Endothelial cell (in vitro differentiated cells): Measurements from ENCODE around the gene CACNG4. TPM values are rescaled to one million over a fixed set of nuclear protein-coding genes. Genes with fewer than 3 reads are reported as not detected.
A peak's percentile ranks its signal among the peaks of the same experiment; 100 is the strongest.

ENCODE experiments used
- DNase-seq: peaks from one replicate; pipeline ENCODE4 v3.0.0; 2021; ENCODE audit warnings: low spot score
- H3K27ac Mint-ChIP-seq: one replicate; pipeline ENCODE4 v1.8.0; 2021; ENCODE audit warnings: mixed read lengths, inconsistent platforms; ENCODE audit not compliant: unreplicated experiment
- H3K27me3 Mint-ChIP-seq: one replicate; pipeline ENCODE4 v1.8.0; 2021; ENCODE audit warnings: mild to moderate bottlenecking, moderate library complexity, mixed read lengths, inconsistent platforms; ENCODE audit not compliant: unreplicated experiment
- H3K36me3 Mint-ChIP-seq: one replicate; pipeline ENCODE4 v1.8.0; 2021; ENCODE audit warnings: mild to moderate bottlenecking, low read depth, mixed read lengths, inconsistent platforms; ENCODE audit not compliant: unreplicated experiment
- H3K4me1 Mint-ChIP-seq: one replicate; pipeline ENCODE4 v1.8.0; 2021; ENCODE audit warnings: mild to moderate bottlenecking, mixed read lengths, inconsistent platforms; ENCODE audit not compliant: unreplicated experiment
- H3K4me3 Mint-ChIP-seq: one replicate; pipeline ENCODE4 v1.8.0; 2021; ENCODE audit warnings: mild to moderate bottlenecking, mixed read lengths, inconsistent platforms; ENCODE audit not compliant: unreplicated experiment
- H3K9me3 Mint-ChIP-seq: one replicate; pipeline ENCODE4 v1.8.0; 2021; ENCODE audit warnings: mixed read lengths, inconsistent platforms; ENCODE audit not compliant: unreplicated experiment
- CTCF ChIP-seq: fragments of 200-600 bp; sonication (generic); IDR thresholded peaks from one replicate; pipeline ENCODE4 v1.5.0; 2021; ENCODE audit warnings: antibody characterized with exemption; ENCODE audit not compliant: unreplicated experiment
- long read RNA-seq: library from polyadenylated mRNA; unstranded; transcript quantifications from one replicate; pipeline ENCODE4 v2.0.0, GENCODE V29; 2020; ENCODE audit not compliant: unreplicated experiment
- total RNA-seq: library from RNA; stranded (reverse); fragmentation: NEBNext Ultra II Directional; extraction: Animal tissue kit (Norgen Biotek cat#: 25700); gene quantifications from one replicate; pipeline ENCODE4 v1.2.1, GENCODE V29; 2021; ENCODE audit not compliant: unreplicated experiment

Gene CACNG4
- total RNA-seq: 0.33 TPM
- long read RNA-seq: 0 reads

GRCh38 chr17:66963909-66964771 lies at the start of gene CACNG4:
Gene CACNG4, plus strand, starts transcription at chr17:66964707. Its CDS starts 205 bp downstream, at chr17:66964912.
- no peak within 1 kb of the TSS for H3K27ac Mint-ChIP-seq
- DNase-seq: no peak
- peaks cover 24% of the 10 kb centered on the region for H3K27me3 Mint-ChIP-seq
- no peaks in the 10 kb centered on the region for H3K36me3 Mint-ChIP-seq
- H3K9me3 Mint-ChIP-seq: no peaks in the 10 kb centered on the region
- no peak for TF ChIP-seq CTCF
- peaks cover 9% of the 10 kb centered on the region for H3K4me1 Mint-ChIP-seq
- peak within 1 kb of the TSS; percentile 67 for H3K4me3 Mint-ChIP-seq

- no peak overlapping the region for H3K27ac Mint-ChIP-seq
- no peaks in the 10 kb centered on the region for H3K9me3 Mint-ChIP-seq
- no peaks in the 10 kb centered on the region for H3K4me1 Mint-ChIP-seq
- H3K36me3 Mint-ChIP-seq: no peaks in the 10 kb centered on the region
- no peak overlapping the region for H3K4me3 Mint-ChIP-seq
- no peak for TF ChIP-seq CTCF
- DNase-seq: no peak
- H3K27me3 Mint-ChIP-seq: peaks cover 11% of the 10 kb centered on the region
These were observed 49.3 kb upstream of the CACNG4 start for GRCh38 chr17:66915204-66915611.

GRCh38 chr17:66915792-66916191 lies 48.7 kb upstream of the CACNG4 start:
- TF ChIP-seq CTCF: no peak
- Mint-ChIP-seq H3K4me1 (no peaks in the 10 kb centered on the region), H3K4me3 (no peak overlapping the region), H3K27ac (no peak overlapping the region), H3K27me3 (peaks cover 11% of the 10 kb centered on the region), H3K9me3 (no peaks in the 10 kb centered on the region), H3K36me3 (no peaks in the 10 kb centered on the region)
- DNase-seq: no peak

GRCh38 chr17:66916946-66917345 lies 47.6 kb upstream of the CACNG4 start:
- no peaks in the 10 kb centered on the region for H3K36me3 Mint-ChIP-seq
- DNase-seq: no peak

More at GRCh38 chr17:66916946-66917345, 47.6 kb upstream of the CACNG4 start:
- Mint-ChIP-seq H3K27ac (no peak overlapping the region), H3K4me3 (no peak overlapping the region), H3K4me1 (no peaks in the 10 kb centered on the region), H3K9me3 (no peaks in the 10 kb centered on the region), H3K27me3 (peaks cover 11% of the 10 kb centered on the region)
- TF ChIP-seq CTCF: no peak
